ENCODE measurements around the gene SLC25A13.

Gene SLC25A13

GRCh38 chr7:96354881-96355280 lies 33.0 kb upstream of the SLC25A13 start:
- no peak overlapping the region for H3K4me3 ChIP-seq (ENCODE audit: low read depth, low read length)
- no peak for TF ChIP-seq CTCF (IDR thresholded peaks at IDR 0.05; ENCODE audit: low read depth, low read length, missing control alignments)
- in situ Hi-C loops (cut with HindIII; ENCODE audit: low sequenced_read_pairs) = no loop called here
- no peak for DNase-seq (ENCODE audit: low read depth)

GRCh38 chr7:96349572-96349971 lies 27.7 kb upstream of the SLC25A13 start:
- no peak for DNase-seq (ENCODE audit: low read depth)
- no peak for TF ChIP-seq CTCF (IDR thresholded peaks at IDR 0.05; ENCODE audit: low read depth, low read length, missing control alignments)
- in situ Hi-C loops (cut with HindIII; ENCODE audit: low sequenced_read_pairs) = no loop called here
- no peak overlapping the region for H3K4me3 ChIP-seq (ENCODE audit: low read depth, low read length)

GRCh38 chr7:96347471-96347870 lies 25.6 kb upstream of the SLC25A13 start:
- no peak overlapping the region for H3K4me3 ChIP-seq (ENCODE audit: low read depth, low read length)
- in situ Hi-C loops (cut with HindIII; ENCODE audit: low sequenced_read_pairs) = no loop called here
- no peak for DNase-seq (ENCODE audit: low read depth)
- no peak for TF ChIP-seq CTCF (IDR thresholded peaks at IDR 0.05; ENCODE audit: low read depth, low read length, missing control alignments)

GRCh38 chr7:96346293-96346953 lies 24.5 kb upstream of the SLC25A13 start:
- TF ChIP-seq CTCF (IDR thresholded peaks at IDR 0.05; ENCODE audit: low read depth, low read length, missing control alignments) = no peak
- H3K4me3 ChIP-seq (ENCODE audit: low read depth, low read length) = no peak overlapping the region
- in situ Hi-C loops (cut with HindIII; ENCODE audit: low sequenced_read_pairs) = no loop called here
- no peak for DNase-seq (ENCODE audit: low read depth)

- in situ Hi-C loops (cut with HindIII; ENCODE audit: low sequenced_read_pairs) = no loop called here
- no peak for TF ChIP-seq CTCF (IDR thresholded peaks at IDR 0.05; ENCODE audit: low read depth, low read length, missing control alignments)
These were observed 22.3 kb upstream of the SLC25A13 start for GRCh38 chr7:96344236-96344635.

GRCh38 chr7:96342049-96342448 lies 20.2 kb upstream of the SLC25A13 start:
- DNase-seq (ENCODE audit: low read depth) = no peak
- in situ Hi-C loops (cut with HindIII; ENCODE audit: low sequenced_read_pairs) = no loop called here
- no peak for TF ChIP-seq CTCF (IDR thresholded peaks at IDR 0.05; ENCODE audit: low read depth, low read length, missing control alignments)
- H3K4me3 ChIP-seq (ENCODE audit: low read depth, low read length) = no peak overlapping the region

More at GRCh38 chr7:96344236-96344635, 22.3 kb upstream of the SLC25A13 start:
- no peak overlapping the region for H3K4me3 ChIP-seq (ENCODE audit: low read depth, low read length)
- DNase-seq (ENCODE audit: low read depth) = no peak

Data from astrocyte of the cerebellum (primary cell).